ENCODE measurements around the gene SMYD3. TPM values are rescaled to one million over a fixed set of nuclear protein-coding genes. Genes with fewer than 3 reads are reported as not detected.
"Not testable (repeated sequence)": the region's sequence is repeated elsewhere in the genome, so short reads cannot be mapped to it uniquely, and the experiment has no call there.

The SMYD3 gene
- total RNA-seq, 3 donors from 2014 or later, result 16.8 to 28.8 (median 19.5) TPM

- intact Hi-C loops (cut with DNase I; ENCODE audit: low total_unique reads), result no loop called here
- no peak for DNase-seq (ENCODE audit: low spot score in 2 of 2)
- Histone ChIP-seq H3K27ac (peak overlapping the region in 1 of 2 donors; percentile 26), H3K4me1 (no peaks in the 10 kb centered on the region), H3K36me3 (no peaks in the 10 kb centered on the region), H3K27me3 (no peaks in the 10 kb centered on the region), H3K4me3 (peak overlapping the region in 2 of 3 donors; percentile 2 to 22), H3K9me3 (no peaks in the 10 kb centered on the region)
- TF ChIP-seq POLR2AphosphoS5 (IDR thresholded peaks at IDR 0.05), result no peak
- no peak for TF ChIP-seq CTCF (IDR thresholded peaks at IDR 0.05)
- no peak for TF ChIP-seq POLR2A (IDR thresholded peaks at IDR 0.05)
Measured at GRCh38 chr1:245823408-245824147, 683.5 kb downstream of the SMYD3 start.

GRCh38 chr1:245822996-245823395 is 684.1 kb downstream of the SMYD3 start:
- no peak for DNase-seq (ENCODE audit: low spot score in 2 of 2)
- Histone ChIP-seq H3K27ac (peak overlapping the region in 1 of 2 donors; percentile 26), H3K36me3 (no peaks in the 10 kb centered on the region), H3K4me1 (no peaks in the 10 kb centered on the region), H3K4me3 (peak overlapping the region in 2 of 3 donors; percentile 2 to 22), H3K9me3 (no peaks in the 10 kb centered on the region), H3K27me3 (no peaks in the 10 kb centered on the region)
- intact Hi-C loops (cut with DNase I; ENCODE audit: low total_unique reads), result no loop called here
- TF ChIP-seq POLR2A (IDR thresholded peaks at IDR 0.05) (no peak), POLR2AphosphoS5 (IDR thresholded peaks at IDR 0.05) (peak in 2 of 3 donors; percentile 10 to 28)

GRCh38 chr1:245818363-245818762 is 688.7 kb downstream of the SMYD3 start:
- H3K4me1 ChIP-seq; H3K36me3 ChIP-seq; H3K4me3 ChIP-seq; DNase-seq (ENCODE audit: low spot score in 2 of 2); H3K27ac ChIP-seq; H3K9me3 ChIP-seq; intact Hi-C loops (cut with DNase I; ENCODE audit: low total_unique reads); H3K27me3 ChIP-seq: not testable (repeated sequence)

- H3K36me3 ChIP-seq; H3K4me1 ChIP-seq; H3K4me3 ChIP-seq; H3K27ac ChIP-seq; H3K27me3 ChIP-seq; intact Hi-C loops (cut with DNase I; ENCODE audit: low total_unique reads); H3K9me3 ChIP-seq; DNase-seq (ENCODE audit: low spot score in 2 of 2): not testable (repeated sequence)
Measured at GRCh38 chr1:245816496-245816895, 690.6 kb downstream of the SMYD3 start.

GRCh38 chr1:245814651-245815050 is 692.4 kb downstream of the SMYD3 start:
- Histone ChIP-seq H3K9me3 (no peaks in the 10 kb centered on the region), H3K4me3 (no peak overlapping the region), H3K4me1 (no peaks in the 10 kb centered on the region), H3K27ac (no peak overlapping the region), H3K36me3 (no peaks in the 10 kb centered on the region), H3K27me3 (no peaks in the 10 kb centered on the region)
- TF ChIP-seq CTCF (IDR thresholded peaks at IDR 0.05) (no peak), POLR2A (IDR thresholded peaks at IDR 0.05) (no peak), POLR2AphosphoS5 (IDR thresholded peaks at IDR 0.05) (no peak)
- no peak for DNase-seq (ENCODE audit: low spot score in 2 of 2)
- intact Hi-C loops (cut with DNase I; ENCODE audit: low total_unique reads), result no loop called here

- no peaks in the 10 kb centered on the region for H3K36me3 ChIP-seq
- DNase-seq (ENCODE audit: low spot score in 2 of 2), result no peak
- H3K4me3 ChIP-seq, result no peak overlapping the region
- no peaks in the 10 kb centered on the region for H3K27me3 ChIP-seq
- H3K27ac ChIP-seq, result no peak overlapping the region
- intact Hi-C loops (cut with DNase I; ENCODE audit: low total_unique reads), result no loop called here
- no peaks in the 10 kb centered on the region for H3K4me1 ChIP-seq
- TF ChIP-seq POLR2AphosphoS5 (IDR thresholded peaks at IDR 0.05), result no peak
- no peaks in the 10 kb centered on the region for H3K9me3 ChIP-seq
Measured at GRCh38 chr1:245812278-245812677, 694.8 kb downstream of the SMYD3 start.

- TF ChIP-seq CTCF (IDR thresholded peaks at IDR 0.05) (no peak), POLR2AphosphoS5 (IDR thresholded peaks at IDR 0.05) (no peak), POLR2A (IDR thresholded peaks at IDR 0.05) (no peak)
- Histone ChIP-seq H3K36me3 (no peaks in the 10 kb centered on the region), H3K4me1 (no peaks in the 10 kb centered on the region), H3K27ac (no peak overlapping the region), H3K4me3 (no peak overlapping the region), H3K9me3 (no peaks in the 10 kb centered on the region), H3K27me3 (no peaks in the 10 kb centered on the region)
- no peak for DNase-seq (ENCODE audit: low spot score in 2 of 2)
- intact Hi-C loops (cut with DNase I; ENCODE audit: low total_unique reads), result no loop called here
Measured at GRCh38 chr1:245810789-245811337, 696.2 kb downstream of the SMYD3 start.
